ENCODE measurements around the gene WNT4. TPM values are rescaled to one million over a fixed set of nuclear protein-coding genes. Genes with fewer than 3 reads are reported as not detected.
A peak's percentile ranks its signal among the peaks of the same experiment; 100 is the strongest.

The WNT4 gene
- 0.69 TPM for total RNA-seq
- 0.45 TPM for polyA plus RNA-seq (ENCODE audit: insufficient read depth, low read depth, low replicate concordance)
- long read RNA-seq, donor 1, partial matches to known transcripts = 133 of 149 reads
- long read RNA-seq, donor 1, other reads (novel, unspliced or antisense) = 14 of 149 reads
- long read RNA-seq, donor 2, transcript WNT4-201 (5 exons, 3,845 nt) = major isoform, 6 of 6 reads
- long read RNA-seq, donor 2, partial matches to known transcripts = 0 of 6 reads
- long read RNA-seq, donor 2, other reads (novel, unspliced or antisense) = 0 of 6 reads
- long read RNA-seq, donor 3, partial matches to known transcripts = 0 of 3 reads
- long read RNA-seq, donor 3, other reads (novel, unspliced or antisense) = 0 of 3 reads
- long read RNA-seq, donor 4, partial matches to known transcripts = 0 of 1 reads
- long read RNA-seq, donor 4, other reads (novel, unspliced or antisense) = 0 of 1 reads
- long read RNA-seq, donor 5 = 0 reads
- long read RNA-seq, donor 6, transcript WNT4-201 (5 exons, 3,845 nt) = major isoform, 9 of 9 reads
- long read RNA-seq, donor 6, partial matches to known transcripts = 0 of 9 reads
- long read RNA-seq, donor 6, other reads (novel, unspliced or antisense) = 0 of 9 reads
- long read RNA-seq, donor 7, transcript WNT4-201 (5 exons, 3,845 nt) = major isoform, 5 of 6 reads
- long read RNA-seq, donor 7, partial matches to known transcripts = 0 of 6 reads
- long read RNA-seq, donor 7, other reads (novel, unspliced or antisense) = 1 of 6 reads
- long read RNA-seq, donor 8, partial matches to known transcripts = 0 of 3 reads
- long read RNA-seq, donor 8, other reads (novel, unspliced or antisense) = 0 of 3 reads
- long read RNA-seq, donor 9, transcript WNT4-201 (5 exons, 3,845 nt) = major isoform, 5 of 74 reads
- long read RNA-seq, donor 9, partial matches to known transcripts = 46 of 74 reads
- long read RNA-seq, donor 9, other reads (novel, unspliced or antisense) = 23 of 74 reads
- long read RNA-seq, donor 10, transcript WNT4-201 (5 exons, 3,845 nt) = major isoform, 6 of 7 reads
- long read RNA-seq, donor 10, partial matches to known transcripts = 0 of 7 reads
- long read RNA-seq, donor 10, other reads (novel, unspliced or antisense) = 0 of 7 reads

DNA sequence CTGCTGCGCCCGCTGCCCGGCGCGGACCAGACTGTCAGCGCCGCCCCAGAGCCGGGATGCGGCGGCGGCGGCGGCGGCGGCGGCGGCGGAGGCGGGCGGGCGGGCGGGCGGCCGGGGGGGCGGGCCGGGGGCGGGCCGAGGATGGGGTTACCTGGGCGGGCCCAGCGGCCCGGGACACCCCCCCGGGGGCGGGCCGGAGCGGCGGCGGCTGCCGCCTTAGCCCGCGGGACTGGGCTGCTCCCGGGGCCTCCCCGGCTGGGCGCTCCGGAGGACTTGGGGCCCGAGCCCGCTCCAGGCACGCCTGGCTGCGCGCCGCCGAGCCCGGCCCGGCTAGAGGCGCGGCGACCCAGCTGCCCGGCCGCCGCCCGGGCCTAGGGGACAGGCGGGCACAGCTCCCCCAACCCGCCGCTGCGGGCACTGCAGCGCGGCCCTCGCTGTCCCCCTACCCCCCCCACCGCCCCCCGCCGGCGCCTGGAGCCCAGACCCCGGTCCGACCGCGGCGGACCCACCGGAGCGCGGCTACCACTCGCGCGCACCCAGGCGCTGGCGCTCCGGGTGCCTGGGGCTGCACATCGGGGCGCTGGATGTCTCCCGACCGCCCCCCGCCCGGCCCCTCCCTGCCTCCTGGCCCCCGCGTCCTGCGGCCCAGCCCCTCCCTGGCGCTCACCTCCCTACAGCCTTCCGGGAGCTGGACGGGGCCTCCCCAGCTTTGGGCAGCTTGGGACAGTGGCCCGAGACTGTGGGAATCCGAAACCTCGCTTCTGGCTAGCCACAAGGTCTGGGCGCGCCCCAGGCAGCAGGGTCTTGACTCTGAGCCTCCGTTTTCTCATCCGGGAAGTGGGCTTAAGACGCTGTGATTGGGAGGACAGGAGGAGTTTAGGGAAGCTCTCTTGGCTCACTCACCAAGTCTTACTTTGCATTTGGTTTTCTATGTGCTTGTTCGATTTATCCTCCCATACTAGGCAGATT lies at the start of gene WNT4:
TSS of gene WNT4 (minus strand) at position 33 of the 969 bp plus-strand sequence. CDS start 175 bp downstream, outside the sequence.
- Histone ChIP-seq H3K9ac (ENCODE audit: low read length in 3 of 3) (no peak within 1 kb of the TSS), H3K4me1 (ENCODE audit: control insufficient read depth in 2 of 3, insufficient read depth in 2 of 3, low read depth in 1 of 3, low read length in 3 of 3) (peaks cover 0 to 6% (median 0%) of the 10 kb centered on the region in 3 donors), H3K27me3 (ENCODE audit: control insufficient read depth, insufficient read depth, low read length) (peaks cover 10% of the 10 kb centered on the region), H3K27ac (ENCODE audit: low read depth in 2 of 2, low read length in 2 of 2) (no peak within 1 kb of the TSS), H3K4me3 (ENCODE audit: low read length in 3 of 3) (peak within 1 kb of the TSS in 1 of 3 donors; percentile 35), H3K9me3 (ENCODE audit: control insufficient read depth in 2 of 3, insufficient read depth in 1 of 3, low read length in 3 of 3) (no peaks in the 10 kb centered on the region), H3K36me3 (ENCODE audit: control insufficient read depth in 2 of 3, insufficient read depth in 3 of 3, low read length in 3 of 3) (no peaks in the 10 kb centered on the region)
- intact Hi-C loops (cut with DNase I) = no loop called here
- FAIRE-seq (no peak), DNase-seq (peak; percentile 55 to 81 (median 72))
- TF ChIP-seq, protein P1, sequence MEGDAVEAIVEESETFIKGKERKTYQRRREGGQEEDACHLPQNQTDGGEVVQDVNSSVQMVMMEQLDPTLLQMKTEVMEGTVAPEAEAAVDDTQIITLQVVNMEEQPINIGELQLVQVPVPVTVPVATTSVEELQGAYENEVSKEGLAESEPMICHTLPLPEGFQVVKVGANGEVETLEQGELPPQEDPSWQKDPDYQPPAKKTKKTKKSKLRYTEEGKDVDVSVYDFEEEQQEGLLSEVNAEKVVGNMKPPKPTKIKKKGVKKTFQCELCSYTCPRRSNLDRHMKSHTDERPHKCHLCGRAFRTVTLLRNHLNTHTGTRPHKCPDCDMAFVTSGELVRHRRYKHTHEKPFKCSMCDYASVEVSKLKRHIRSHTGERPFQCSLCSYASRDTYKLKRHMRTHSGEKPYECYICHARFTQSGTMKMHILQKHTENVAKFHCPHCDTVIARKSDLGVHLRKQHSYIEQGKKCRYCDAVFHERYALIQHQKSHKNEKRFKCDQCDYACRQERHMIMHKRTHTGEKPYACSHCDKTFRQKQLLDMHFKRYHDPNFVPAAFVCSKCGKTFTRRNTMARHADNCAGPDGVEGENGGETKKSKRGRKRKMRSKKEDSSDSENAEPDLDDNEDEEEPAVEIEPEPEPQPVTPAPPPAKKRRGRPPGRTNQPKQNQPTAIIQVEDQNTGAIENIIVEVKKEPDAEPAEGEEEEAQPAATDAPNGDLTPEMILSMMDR (IDR thresholded peaks at IDR 0.05; ENCODE audit: borderline replicate concordance, extremely low read depth, insufficient read depth) = no peak

DNA sequence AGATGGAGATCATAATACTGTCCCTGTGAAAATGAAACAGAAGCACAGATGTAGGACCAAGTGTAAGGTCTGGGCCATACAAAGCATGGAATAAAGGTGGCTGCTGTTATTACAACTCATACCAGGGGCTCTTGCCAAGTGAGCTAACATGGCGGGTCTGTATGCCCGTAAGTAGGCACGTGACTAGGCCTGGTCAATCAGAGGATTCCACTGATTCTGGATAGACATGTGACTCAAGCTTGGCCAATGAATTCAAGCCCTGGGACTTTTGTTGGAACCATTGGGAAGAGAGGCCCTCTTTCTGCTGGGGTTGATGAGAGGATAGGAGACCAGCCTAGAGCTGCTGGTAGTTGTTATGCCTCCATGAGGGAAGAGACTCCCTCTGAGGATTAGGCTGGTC lies 47.8 kb upstream of the WNT4 start:
- Histone ChIP-seq H3K27me3 (ENCODE audit: control insufficient read depth, insufficient read depth, low read length) (no peaks in the 10 kb centered on the region), H3K36me3 (ENCODE audit: control insufficient read depth in 2 of 3, insufficient read depth in 3 of 3, low read length in 3 of 3) (no peaks in the 10 kb centered on the region), H3K4me1 (ENCODE audit: control insufficient read depth in 2 of 3, insufficient read depth in 2 of 3, low read depth in 1 of 3, low read length in 3 of 3) (no peaks in the 10 kb centered on the region), H3K4me3 (ENCODE audit: low read length in 3 of 3) (no peak overlapping the region), H3K27ac (ENCODE audit: low read depth in 2 of 2, low read length in 2 of 2) (no peak overlapping the region), H3K9me3 (ENCODE audit: control insufficient read depth in 2 of 3, insufficient read depth in 1 of 3, low read length in 3 of 3) (no peaks in the 10 kb centered on the region), H3K9ac (ENCODE audit: low read length in 3 of 3) (no peak overlapping the region)
- no peak for FAIRE-seq
- intact Hi-C loops (cut with DNase I) = no loop called here
- no peak for DNase-seq
- TF ChIP-seq, protein P1 (IDR thresholded peaks at IDR 0.05; ENCODE audit: borderline replicate concordance, extremely low read depth, insufficient read depth) = no peak

DNA sequence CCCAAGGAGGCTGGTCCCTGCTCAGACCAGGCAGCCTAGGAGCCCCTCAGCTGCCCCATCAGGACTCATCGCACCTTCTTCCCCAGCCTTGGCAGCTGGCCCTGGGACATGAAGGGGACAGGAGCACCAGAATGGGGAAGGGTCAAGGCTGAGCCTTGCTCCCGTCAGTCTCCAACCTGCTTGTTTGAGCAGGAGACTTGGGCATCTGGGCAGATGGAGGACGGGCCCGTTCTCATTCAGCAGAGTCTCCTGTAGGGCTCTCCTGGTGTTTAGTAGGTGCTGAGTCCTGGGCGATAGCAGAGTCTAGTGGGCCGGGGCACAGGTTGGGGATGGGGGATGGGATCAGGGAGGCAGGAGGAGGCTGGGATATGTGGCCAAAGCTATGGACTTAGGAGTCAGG lies 47.4 kb upstream of the WNT4 start:
- DNase-seq (no peak), FAIRE-seq (no peak)
- no peak overlapping the region for H3K9ac ChIP-seq (ENCODE audit: low read length in 3 of 3)
- H3K27ac ChIP-seq (ENCODE audit: low read depth in 2 of 2, low read length in 2 of 2) = no peak overlapping the region
- no peaks in the 10 kb centered on the region for H3K36me3 ChIP-seq (ENCODE audit: control insufficient read depth in 2 of 3, insufficient read depth in 3 of 3, low read length in 3 of 3)
- H3K4me1 ChIP-seq (ENCODE audit: control insufficient read depth in 2 of 3, insufficient read depth in 2 of 3, low read depth in 1 of 3, low read length in 3 of 3) = no peaks in the 10 kb centered on the region
- H3K9me3 ChIP-seq (ENCODE audit: control insufficient read depth in 2 of 3, insufficient read depth in 1 of 3, low read length in 3 of 3) = no peaks in the 10 kb centered on the region
- TF ChIP-seq, protein P1 (IDR thresholded peaks at IDR 0.05; ENCODE audit: borderline replicate concordance, extremely low read depth, insufficient read depth) = no peak
- H3K4me3 ChIP-seq (ENCODE audit: low read length in 3 of 3) = no peak overlapping the region
- intact Hi-C loops (cut with DNase I) = no loop called here
- H3K27me3 ChIP-seq (ENCODE audit: control insufficient read depth, insufficient read depth, low read length) = no peaks in the 10 kb centered on the region
